ENCODE measurements around the gene TPRG1.

Gene TPRG1

GRCh38 chr3:189286188-189286587 is 114.4 kb downstream of the TPRG1 start:
- no peak for DNase-seq

GRCh38 chr3:189286916-189287315 is 115.1 kb downstream of the TPRG1 start:
- DNase-seq, result no peak

GRCh38 chr3:189288348-189289235 is 116.8 kb downstream of the TPRG1 start:
- no peak for DNase-seq

- DNase-seq, result no peak
Measured at GRCh38 chr3:189289251-189289650, 117.5 kb downstream of the TPRG1 start.

GRCh38 chr3:189292667-189293484 is 121.1 kb downstream of the TPRG1 start:
- no peak for DNase-seq

GRCh38 chr3:189294649-189295048 is 122.9 kb downstream of the TPRG1 start:
- no peak for DNase-seq

- DNase-seq, result no peak
Measured at GRCh38 chr3:189295089-189295488, 123.3 kb downstream of the TPRG1 start.

GRCh38 chr3:189297932-189298331 is 126.2 kb downstream of the TPRG1 start:
- no peak for DNase-seq

- no peak for DNase-seq
Measured at GRCh38 chr3:189298469-189299375, 127.0 kb downstream of the TPRG1 start.

- DNase-seq, result no peak
Measured at GRCh38 chr3:189300345-189300744, 128.6 kb downstream of the TPRG1 start.

- no peak for DNase-seq
Measured at GRCh38 chr3:189301479-189301878, 129.7 kb downstream of the TPRG1 start.

GRCh38 chr3:189303584-189303983 is 131.8 kb downstream of the TPRG1 start:
- DNase-seq, result no peak

- DNase-seq, result peak; percentile 100
Measured at GRCh38 chr3:189304465-189305351, 132.9 kb downstream of the TPRG1 start.

- DNase-seq, result no peak
Measured at GRCh38 chr3:189305412-189305811, 133.6 kb downstream of the TPRG1 start.

GRCh38 chr3:189307963-189308362 is 136.2 kb downstream of the TPRG1 start:
- no peak for DNase-seq

GRCh38 chr3:189308608-189309007 is 136.8 kb downstream of the TPRG1 start:
- DNase-seq, result peak; percentile 68

- DNase-seq, result no peak
Measured at GRCh38 chr3:189309400-189309975, 137.7 kb downstream of the TPRG1 start.

GRCh38 chr3:189311521-189311920 is 139.8 kb downstream of the TPRG1 start:
- no peak for DNase-seq

GRCh38 chr3:189312866-189313265 is 141.1 kb downstream of the TPRG1 start:
- no peak for DNase-seq

GRCh38 chr3:189316296-189317019 is 144.7 kb downstream of the TPRG1 start:
- no peak for DNase-seq

- no peak for DNase-seq
Measured at GRCh38 chr3:189317911-189318310, 146.1 kb downstream of the TPRG1 start.
